ENCODE data around the gene KCNK3. TPM values are rescaled to one million over a fixed set of nuclear protein-coding genes. Genes with fewer than 3 reads are reported as not detected.

KCNK3 gene
- total and polyA plus RNA-seq, 10 of the 15 experiments (the other 5 are each of a cell fraction or from before 2014, with no cell fraction given) = 0.13 TPM; not detected in 9

- intact Hi-C loops (cut with micrococcal nuclease; ENCODE audit: unreplicated experiment) (no loop called here), in situ Hi-C loops (cut with MboI) (no loop called here)
- Histone ChIP-seq H2AFZ (ENCODE audit: control insufficient read depth, low read depth, low read length) (no peak overlapping the region), H3K36me3 (ENCODE audit: control insufficient read depth in 2 of 2, insufficient read depth in 2 of 2, low read length in 1 of 2) (no peaks in the 10 kb centered on the region), H3K4me2 (ENCODE audit: control insufficient read depth, insufficient read depth) (no peak overlapping the region), H3K79me2 (ENCODE audit: control insufficient read depth, insufficient read depth, low read length) (no peaks in the 10 kb centered on the region), H3K9ac (ENCODE audit: control insufficient read depth, insufficient read depth, low read length) (no peak overlapping the region), H3K27me3 (replicated peaks in 1 of 2; ENCODE audit: control insufficient read depth in 2 of 2, insufficient read depth in 2 of 2, low read length in 1 of 2) (peaks cover 3 to 6% of the 10 kb centered on the region in 2 experiments; a peak in 3 of 4 replicates), H3K4me3 (no peak overlapping the region), H3K9me3 (replicated peaks; ENCODE audit: control insufficient read depth, insufficient read depth, low read length) (no peaks in the 10 kb centered on the region), H4K20me1 (ENCODE audit: control insufficient read depth, insufficient read depth) (no peaks in the 10 kb centered on the region), H3K4me1 (ENCODE audit: control insufficient read depth, insufficient read depth, low read length) (no peaks in the 10 kb centered on the region), H3K27ac (ENCODE audit: control insufficient read depth, insufficient read depth) (no peak overlapping the region)
- no TSS peak for BruUV-seq (replicated peaks)
- WGBS (ENCODE audit: insufficient coverage, insufficient replicate concordance, low lambda C conversion rate, missing lambda C conversion rate) = 35% methylated on average over 7 of the region's 7 CpGs
- ChIA-PET POLR2A (no interaction called here), RAD21 (ENCODE audit: unreplicated experiment) (no interaction called here), SMC1A (ENCODE audit: uncharacterized antibody, unreplicated experiment) (no interaction called here), CTCF (no interaction called here)
- ATAC-seq (no peak), FAIRE-seq (no peak), DNase-seq (ENCODE audit: low read depth, low spot score) (no peak)
- TF ChIP-seq E4F1 (IDR thresholded peaks at IDR 0.05; ENCODE audit: borderline replicate concordance, partially characterized antibody) = no peak
- TF ChIP-seq NFXL1 (IDR thresholded peaks at IDR 0.05; ENCODE audit: borderline replicate concordance) = no peak
- no peak for TF ChIP-seq MAX (IDR thresholded peaks at IDR 0.05; ENCODE audit: low read depth, low read length)
- no peak for TF ChIP-seq SKIL (IDR thresholded peaks at IDR 0.05; ENCODE audit: low read depth, poor library complexity, severe bottlenecking)
- TF ChIP-seq DPF2 (IDR thresholded peaks at IDR 0.05) = no peak
- no peak for TF ChIP-seq BCL11A (IDR thresholded peaks at IDR 0.05; ENCODE audit: low read depth, low read length)
- no peak for TF ChIP-seq HCFC1 (IDR thresholded peaks at IDR 0.05; ENCODE audit: low read length)
- TF ChIP-seq NFYA (IDR thresholded peaks at IDR 0.05; ENCODE audit: borderline replicate concordance, low read depth, low read length) = no peak
- no peak for TF ChIP-seq ELK1 (IDR thresholded peaks at IDR 0.05; ENCODE audit: low read depth, low read length)
- no peak for TF ChIP-seq USF2 (IDR thresholded peaks at IDR 0.05; ENCODE audit: borderline replicate concordance, low read depth, low read length)
- no peak for TF ChIP-seq PAX8 (IDR thresholded peaks at IDR 0.05)
- no peak for TF ChIP-seq MEF2A (IDR thresholded peaks at IDR 0.05; ENCODE audit: insufficient read depth, low read depth, low read length)
- no peak for TF ChIP-seq CTCF (IDR thresholded peaks at IDR 0.05 in 2 of 3, conservative IDR thresholded peaks at IDR 0.05 in 1 of 3; ENCODE audit: control insufficient read depth in 2 of 3, extremely low read depth in 1 of 3, insufficient read depth in 1 of 3, low read depth in 3 of 3, low read length in 3 of 3)
- no peak for TF ChIP-seq CREM (IDR thresholded peaks at IDR 0.05; ENCODE audit: low read depth)
- no peak for TF ChIP-seq ZNF384 (IDR thresholded peaks at IDR 0.05; ENCODE audit: borderline replicate concordance, low read depth, low read length)
- TF ChIP-seq RAD21 (IDR thresholded peaks at IDR 0.05; ENCODE audit: insufficient read depth, low read depth, low read length) = no peak
Observed at GRCh38 chr2:26704441-26704977, 12.0 kb downstream of the KCNK3 start.
